ENCODE results near the gene TMEM45A.
"Not testable (repeated sequence)": the region's sequence is repeated elsewhere in the genome, so short reads cannot be mapped to it uniquely, and the experiment has no call there.

TMEM45A gene

GRCh38 chr3:100492059-100493006, at the start of gene TMEM45A:
TMEM45A (plus strand) TSS chr3:100492619; CDS start chr3:100555212, 62,593 bp downstream.
- TF ChIP-seq SUZ12 (IDR thresholded peaks at IDR 0.05): no peak
- TF ChIP-seq CTBP1 (IDR thresholded peaks at IDR 0.05; ENCODE audit: borderline replicate concordance): peak; percentile 42; the same call in 1 of the 2 replicates
- no peak for TF ChIP-seq NFRKB (IDR thresholded peaks at IDR 0.05)
- TF ChIP-seq HDGF (IDR thresholded peaks at IDR 0.05; ENCODE audit: borderline replicate concordance): no peak; the same call in 1 of the 2 replicates
- peak; percentile 48; the same call in 1 of the 2 replicates for TF ChIP-seq FOXM1 (IDR thresholded peaks at IDR 0.05; ENCODE audit: borderline replicate concordance)
- TF ChIP-seq TARDBP (IDR thresholded peaks at IDR 0.05): no peak
- peak; percentile 81 for TF ChIP-seq LEF1 (IDR thresholded peaks at IDR 0.05; ENCODE audit: borderline replicate concordance)
- TF ChIP-seq SP1 (IDR thresholded peaks at IDR 0.05): no peak
- 0 out of 2 replicates have a peak, but pooled peaks have one; percentile 29 for TF ChIP-seq ELF4 (IDR thresholded peaks at IDR 0.05)
- no peak for TF ChIP-seq ARNT (IDR thresholded peaks at IDR 0.05)
- TF ChIP-seq BHLHE40 (IDR thresholded peaks at IDR 0.05; ENCODE audit: borderline replicate concordance): no peak
- peak; percentile 83 for TF ChIP-seq L3MBTL2 (conservative IDR thresholded peaks at IDR 0.05)
- TF ChIP-seq FOXK2 (IDR thresholded peaks at IDR 0.05): no peak
- peak; percentile 100 for TF ChIP-seq PKNOX1 (IDR thresholded peaks at IDR 0.05)
- TF ChIP-seq ZNF384 (IDR thresholded peaks at IDR 0.05): no peak
- TF ChIP-seq FOXA1 (IDR thresholded peaks at IDR 0.05): no peak
- ChIA-PET CTCF (no interaction called here), POLR2A (interaction anchor here (0.6 to 1.0 kb wide), 9 partner anchors 9 to 157 kb away, joined by 3 read pairs; no protein-coding TSS in a partner anchor)
- DNase-seq (ENCODE audit: extremely low spot score): peak; percentile 99

GRCh38 chr3:100443690-100444089, 48.7 kb upstream of the TMEM45A start:
- DNase-seq (ENCODE audit: extremely low spot score): no peak
- ChIA-PET CTCF (no interaction called here), POLR2A (no interaction called here)
- TF ChIP-seq ELF4 (IDR thresholded peaks at IDR 0.05): no peak
- TF ChIP-seq TARDBP (IDR thresholded peaks at IDR 0.05): no peak
- TF ChIP-seq ZNF384 (IDR thresholded peaks at IDR 0.05): no peak
- TF ChIP-seq L3MBTL2 (conservative IDR thresholded peaks at IDR 0.05): no peak
- no peak for TF ChIP-seq ARNT (IDR thresholded peaks at IDR 0.05)
- TF ChIP-seq FOXA1 (IDR thresholded peaks at IDR 0.05): no peak
- no peak for TF ChIP-seq SUZ12 (IDR thresholded peaks at IDR 0.05)

GRCh38 chr3:100447067-100447466, 45.4 kb upstream of the TMEM45A start:
- POLR2A ChIA-PET; DNase-seq (ENCODE audit: extremely low spot score); CTCF ChIA-PET: not testable (repeated sequence)

- ChIA-PET POLR2A (no interaction called here), CTCF (interaction anchor here (1.0 kb wide), 1 partner anchor 15 kb away, joined by 3 read pairs; no protein-coding TSS in a partner anchor)
- no peak for DNase-seq (ENCODE audit: extremely low spot score)
- no peak for TF ChIP-seq ARNT (IDR thresholded peaks at IDR 0.05)
- no peak for TF ChIP-seq FOXM1 (IDR thresholded peaks at IDR 0.05; ENCODE audit: borderline replicate concordance)
These were observed 44.3 kb upstream of the TMEM45A start for GRCh38 chr3:100448079-100448478.

- TF ChIP-seq SP1 (IDR thresholded peaks at IDR 0.05): no peak
- no peak for TF ChIP-seq FOXA1 (IDR thresholded peaks at IDR 0.05)
- TF ChIP-seq L3MBTL2 (conservative IDR thresholded peaks at IDR 0.05): no peak
- TF ChIP-seq FOXM1 (IDR thresholded peaks at IDR 0.05; ENCODE audit: borderline replicate concordance): no peak
- TF ChIP-seq LEF1 (IDR thresholded peaks at IDR 0.05; ENCODE audit: borderline replicate concordance): no peak
- TF ChIP-seq TARDBP (IDR thresholded peaks at IDR 0.05): no peak
- TF ChIP-seq ARNT (IDR thresholded peaks at IDR 0.05): no peak
- TF ChIP-seq NFRKB (IDR thresholded peaks at IDR 0.05): no peak
- no peak for TF ChIP-seq FOXK2 (IDR thresholded peaks at IDR 0.05)
- no peak for TF ChIP-seq PKNOX1 (IDR thresholded peaks at IDR 0.05)
- no peak for TF ChIP-seq ELF4 (IDR thresholded peaks at IDR 0.05)
- TF ChIP-seq SUZ12 (IDR thresholded peaks at IDR 0.05): no peak
- CTCF ChIA-PET: interaction anchor here (0.6 to 1.0 kb wide), 2 partner anchors 10 to 13 kb away, joined by 3 to 4 read pairs; no protein-coding TSS in a partner anchor
- POLR2A ChIA-PET: no interaction called here
- no peak for DNase-seq (ENCODE audit: extremely low spot score)
These were observed 43.2 kb upstream of the TMEM45A start for GRCh38 chr3:100449214-100449613.

- ChIA-PET POLR2A (no interaction called here), CTCF (no interaction called here)
- no peak for DNase-seq (ENCODE audit: extremely low spot score)
- TF ChIP-seq HDGF (IDR thresholded peaks at IDR 0.05; ENCODE audit: borderline replicate concordance) (no peak), BHLHE40 (IDR thresholded peaks at IDR 0.05; ENCODE audit: borderline replicate concordance) (no peak), L3MBTL2 (conservative IDR thresholded peaks at IDR 0.05) (no peak), TARDBP (IDR thresholded peaks at IDR 0.05) (no peak), FOXM1 (IDR thresholded peaks at IDR 0.05; ENCODE audit: borderline replicate concordance) (no peak), ARNT (IDR thresholded peaks at IDR 0.05) (no peak), CTBP1 (IDR thresholded peaks at IDR 0.05; ENCODE audit: borderline replicate concordance) (no peak), NFRKB (IDR thresholded peaks at IDR 0.05) (no peak), LEF1 (IDR thresholded peaks at IDR 0.05; ENCODE audit: borderline replicate concordance) (no peak), FOXA1 (IDR thresholded peaks at IDR 0.05) (no peak), FOXK2 (IDR thresholded peaks at IDR 0.05) (no peak), SP1 (IDR thresholded peaks at IDR 0.05) (no peak)
These were observed 37.7 kb upstream of the TMEM45A start for GRCh38 chr3:100454677-100455076.
